GM18507 (cell line): Measurements from ENCODE around the gene TRMO.

Experiments used
- DNase-seq: peaks from one replicate; pipeline ENCODE4 v3.0.0; 2011; ENCODE audit warnings: low read depth; ENCODE audit not compliant: insufficient read length; ENCODE audit errors: extremely low spot score
- FAIRE-seq: peaks from 2 replicates; lab custom pipeline; 2011; peaks lifted over from hg19 to GRCh38; lab: Jason Lieb, UNC

TRMO gene

DNA sequence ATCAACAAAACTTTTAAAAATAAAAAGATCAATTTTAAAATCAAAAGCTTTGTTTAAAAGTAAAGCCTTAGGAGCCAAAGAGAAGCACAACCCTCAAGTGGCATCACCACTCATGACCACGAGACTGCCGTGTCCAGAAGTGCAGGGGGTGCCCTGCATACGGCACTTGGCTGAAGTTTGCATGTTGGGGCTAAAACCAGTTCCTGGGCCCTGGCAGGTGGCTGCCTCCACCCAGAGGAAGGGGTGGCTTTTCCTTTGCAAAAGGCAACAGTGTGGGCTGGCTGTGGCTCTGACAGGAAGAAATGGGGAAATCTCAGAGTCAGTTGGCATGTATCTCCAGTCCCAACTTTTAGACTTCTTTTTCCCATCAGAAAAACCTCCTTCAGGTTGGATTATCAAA, 15.3 kb downstream of the TRMO start:
- DNase-seq (no peak), FAIRE-seq (no peak)

DNA sequence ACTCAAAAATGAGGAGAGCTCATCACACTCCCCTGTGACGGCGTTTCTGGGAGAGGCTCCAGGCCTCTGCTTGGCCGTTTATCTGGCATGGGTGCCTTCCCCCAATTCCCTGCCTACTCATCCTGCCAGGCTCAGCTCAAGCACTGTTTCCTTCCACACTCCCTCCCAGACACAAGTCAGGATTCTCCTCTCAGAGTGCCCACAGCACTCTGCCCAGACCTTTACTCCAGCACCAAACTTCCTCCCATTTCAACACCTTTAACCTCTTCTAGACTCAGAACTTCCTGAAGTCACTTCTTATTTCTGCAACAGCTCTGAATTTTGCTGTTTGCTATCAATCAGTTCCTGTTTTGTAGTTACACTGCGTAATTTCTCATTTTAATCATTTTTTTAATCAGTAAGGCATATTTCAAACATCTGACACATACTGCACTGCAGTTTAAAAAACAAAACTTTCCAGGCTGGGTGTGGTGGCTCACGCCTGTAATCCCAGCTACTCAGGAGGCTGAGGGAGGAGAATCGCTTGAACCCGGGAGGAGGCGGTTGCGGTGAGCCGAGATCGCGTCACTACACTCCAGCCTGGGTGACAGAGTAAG, 16.0 kb downstream of the TRMO start:
- no peak for FAIRE-seq
- no peak for DNase-seq

DNA sequence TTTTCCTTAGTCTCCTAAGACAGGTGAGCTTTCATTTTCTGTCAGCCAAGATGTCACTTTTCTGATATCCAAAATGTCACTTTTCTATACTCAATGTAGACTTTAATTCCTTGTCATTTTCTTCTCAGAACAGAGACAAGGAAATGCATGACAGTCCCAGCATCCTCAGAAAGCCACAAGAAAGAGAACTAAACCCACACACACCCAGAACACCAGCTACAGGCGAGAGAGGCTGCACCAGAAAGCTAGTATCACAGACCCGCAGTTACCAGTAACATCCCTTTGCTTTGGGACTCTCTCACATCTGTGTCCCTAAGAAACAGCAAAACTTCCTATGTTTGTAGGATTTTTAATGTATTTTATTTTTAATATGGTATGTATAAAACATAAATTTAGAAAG, 17.1 kb downstream of the TRMO start:
- no peak for FAIRE-seq
- no peak for DNase-seq

DNA sequence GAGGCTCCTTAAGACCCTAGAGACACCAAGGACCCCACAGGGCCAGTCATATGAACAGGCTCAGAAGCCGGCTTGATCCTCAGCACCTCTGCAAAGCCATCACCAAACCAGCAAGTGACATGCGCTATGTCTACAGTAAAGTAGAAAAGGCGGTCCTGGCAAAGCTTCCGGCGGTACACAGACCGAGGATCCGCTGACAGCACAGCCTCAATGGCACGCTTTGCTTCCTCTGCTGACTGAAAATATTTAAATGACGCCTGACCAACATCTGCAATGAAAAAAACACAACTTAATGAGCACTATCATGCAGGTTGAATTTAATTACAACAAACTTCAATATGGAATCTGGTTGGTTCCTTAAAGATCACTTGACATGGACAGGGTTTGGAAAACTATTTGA, 17.6 kb downstream of the TRMO start:
- DNase-seq, result no peak
- no peak for FAIRE-seq

DNA sequence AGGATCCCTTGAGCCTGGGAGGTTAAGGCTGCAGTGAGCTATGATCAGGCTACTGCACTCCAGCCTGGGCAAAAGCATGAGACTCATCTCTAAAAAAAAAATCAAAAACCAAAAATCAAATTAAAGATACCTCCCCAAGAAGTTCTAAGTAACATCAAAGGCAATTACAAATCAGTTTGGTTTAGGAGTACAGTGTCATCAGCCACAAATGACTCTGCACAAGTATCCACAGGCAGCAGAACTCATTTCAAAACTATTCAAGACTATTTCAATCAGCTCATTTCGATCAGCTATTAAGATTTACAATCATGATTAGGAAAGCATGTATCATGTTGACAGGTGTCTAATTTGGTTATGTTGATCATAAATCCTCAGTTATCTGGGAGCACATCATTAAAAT, 19.1 kb downstream of the TRMO start:
- FAIRE-seq (no peak), DNase-seq (no peak)

DNA sequence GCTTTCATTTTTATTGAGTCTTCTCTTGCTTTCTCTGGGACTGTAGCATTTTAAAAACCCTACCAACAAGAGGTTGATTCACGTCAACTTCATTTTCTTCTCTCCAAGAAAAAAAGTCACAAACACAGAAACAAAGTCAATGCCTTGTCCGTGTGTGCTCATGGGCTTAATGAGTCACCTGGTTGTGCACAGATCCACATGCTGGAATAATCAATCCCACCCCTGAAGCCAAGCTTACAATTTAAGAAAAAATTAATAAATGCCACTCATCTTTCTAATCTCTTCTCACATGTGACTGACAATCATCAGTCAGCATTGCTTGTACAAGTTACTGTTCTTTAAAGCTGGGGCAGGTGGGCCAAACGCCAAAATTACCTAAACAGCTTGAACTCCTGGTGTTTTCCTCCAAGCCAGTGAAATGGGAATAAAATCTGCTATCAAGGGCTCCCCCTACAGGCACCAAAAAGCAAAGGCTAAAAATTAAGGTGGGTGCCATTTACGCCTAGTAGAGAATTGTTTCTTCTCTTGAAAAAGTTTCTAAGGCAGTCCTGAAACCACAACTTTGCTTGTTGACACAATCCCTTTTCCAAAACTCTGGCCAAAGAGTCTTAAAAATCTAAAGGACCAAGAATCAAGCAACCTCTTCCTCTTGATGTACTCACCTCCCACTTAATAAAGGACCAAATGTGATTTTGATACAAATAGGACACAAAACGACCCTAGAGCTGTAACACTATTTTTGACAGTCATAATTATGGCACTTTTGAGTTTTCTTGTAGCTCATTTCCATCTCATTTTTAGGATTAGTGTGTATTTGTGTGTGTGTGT, 21.3 kb downstream of the TRMO start:
- FAIRE-seq (peak; percentile 58), DNase-seq (no peak)

DNA sequence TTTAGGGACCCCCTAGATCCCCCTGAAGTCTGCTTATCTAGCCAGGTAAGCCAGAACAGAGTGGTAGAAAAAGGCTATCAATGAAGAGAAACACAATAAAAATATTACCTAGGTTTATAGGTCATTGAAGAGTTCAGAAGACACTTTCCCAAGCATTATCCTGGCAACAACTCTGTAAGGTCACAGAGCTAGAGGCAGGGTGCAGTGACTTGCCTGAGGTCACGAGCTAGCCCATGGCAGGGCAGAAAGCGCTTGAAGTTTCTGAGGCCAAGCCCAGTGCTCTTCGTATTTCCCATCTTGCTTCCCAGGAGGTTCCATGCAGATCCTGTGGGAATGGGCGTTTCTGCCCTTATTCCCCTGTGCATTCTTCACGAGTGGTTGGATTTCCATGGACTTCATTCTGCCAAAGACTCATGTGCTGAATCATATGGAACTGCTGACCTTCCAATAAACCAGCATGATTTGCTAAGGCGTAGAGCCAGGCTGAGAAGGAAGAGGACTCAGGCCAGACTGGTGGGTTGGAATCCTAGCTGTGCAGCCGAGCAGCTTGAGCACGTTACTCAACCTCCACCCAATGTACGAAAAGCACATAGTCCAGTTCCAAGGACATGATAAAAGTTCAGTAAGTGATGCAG, 22.1 kb downstream of the TRMO start:
- DNase-seq (no peak), FAIRE-seq (no peak)

DNA sequence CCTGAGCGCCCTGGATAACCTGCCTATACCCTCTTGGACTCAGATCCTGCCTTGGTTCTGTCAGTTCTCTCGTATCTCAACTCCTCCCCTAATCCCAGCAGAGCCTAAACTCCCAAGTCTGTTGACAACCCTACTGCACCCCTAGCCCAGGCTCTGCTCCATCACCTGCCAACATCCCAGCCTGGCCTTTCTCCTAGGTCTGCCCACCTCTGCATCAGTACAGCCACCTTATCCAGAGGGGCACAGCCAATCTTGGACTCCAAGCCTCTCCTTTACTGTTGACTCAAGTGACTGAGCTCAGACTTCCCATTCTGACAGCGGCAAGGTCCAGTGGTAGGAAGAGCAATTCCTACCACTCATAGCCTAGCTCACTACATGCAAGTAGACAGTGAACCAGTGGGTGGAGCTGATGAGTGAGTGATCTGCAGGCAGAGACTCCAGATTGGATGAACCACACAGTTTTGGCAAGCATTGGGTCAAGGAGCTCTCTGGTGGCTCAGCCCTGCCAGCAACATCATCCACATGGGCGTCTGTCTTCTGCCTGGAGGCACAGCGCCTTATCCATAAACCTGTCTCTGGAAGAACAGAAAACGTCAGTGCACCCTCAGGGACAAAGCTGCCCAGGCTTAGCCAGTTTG, 26.5 kb downstream of the TRMO start:
- no peak for DNase-seq
- no peak for FAIRE-seq

DNA sequence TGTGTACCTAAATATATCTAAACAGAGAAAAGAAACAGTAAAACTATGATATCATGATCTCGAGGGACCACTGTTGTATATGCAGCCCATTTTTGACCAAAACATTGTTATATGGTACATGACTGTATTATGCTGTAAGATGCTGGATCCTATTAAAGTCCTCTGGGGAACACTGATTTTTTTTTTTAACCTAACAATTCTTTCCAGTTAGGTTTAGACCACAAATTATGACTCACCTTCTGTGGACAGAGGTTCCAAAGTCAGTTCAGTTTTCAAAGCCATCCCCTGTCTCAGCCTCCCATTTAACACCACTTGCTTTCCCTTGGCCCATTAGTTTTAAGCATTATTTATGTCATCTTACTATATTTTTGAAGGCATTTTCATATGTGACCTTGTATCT, 27.1 kb downstream of the TRMO start:
- DNase-seq, result no peak
- FAIRE-seq, result no peak

DNA sequence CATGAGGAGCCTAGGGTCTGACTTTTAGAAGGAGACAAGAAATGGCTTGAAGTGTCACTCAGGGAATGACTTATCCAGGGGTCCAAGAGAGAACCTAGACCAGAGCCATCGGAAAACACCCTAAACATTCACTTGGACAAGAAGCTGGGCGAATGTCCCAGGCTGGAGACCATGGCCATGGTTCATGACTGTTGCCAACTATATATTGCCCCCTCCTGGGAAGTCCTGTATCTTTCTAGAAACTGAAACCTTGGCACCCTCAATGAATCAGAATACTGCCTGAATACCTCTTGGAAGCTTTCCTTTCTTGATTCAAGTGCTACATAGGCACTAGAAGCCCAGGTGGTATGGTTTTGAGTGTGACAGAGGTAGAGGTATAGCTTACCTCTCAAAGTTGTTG, 29.9 kb downstream of the TRMO start:
- no peak for DNase-seq
- no peak for FAIRE-seq

DNA sequence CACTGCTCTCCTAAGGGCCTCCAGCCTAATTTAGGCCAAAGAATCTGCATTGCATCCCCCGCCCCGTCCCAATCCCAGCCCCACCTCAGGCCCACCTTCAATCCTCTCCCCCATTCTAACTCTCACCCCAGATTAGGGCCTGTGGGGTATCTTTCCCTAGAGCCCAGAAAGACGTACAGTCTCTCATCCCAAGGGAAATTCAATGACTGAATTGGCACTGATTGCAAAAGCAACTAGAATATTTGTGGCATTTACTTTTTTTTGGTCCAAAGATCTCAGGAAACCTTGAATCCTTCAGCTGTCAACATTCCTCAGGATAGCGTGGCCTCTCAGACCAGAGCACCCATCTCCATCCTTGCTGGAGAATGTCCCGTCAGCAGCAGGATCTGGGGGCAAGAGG, 30.6 kb downstream of the TRMO start:
- FAIRE-seq (no peak), DNase-seq (no peak)

DNA sequence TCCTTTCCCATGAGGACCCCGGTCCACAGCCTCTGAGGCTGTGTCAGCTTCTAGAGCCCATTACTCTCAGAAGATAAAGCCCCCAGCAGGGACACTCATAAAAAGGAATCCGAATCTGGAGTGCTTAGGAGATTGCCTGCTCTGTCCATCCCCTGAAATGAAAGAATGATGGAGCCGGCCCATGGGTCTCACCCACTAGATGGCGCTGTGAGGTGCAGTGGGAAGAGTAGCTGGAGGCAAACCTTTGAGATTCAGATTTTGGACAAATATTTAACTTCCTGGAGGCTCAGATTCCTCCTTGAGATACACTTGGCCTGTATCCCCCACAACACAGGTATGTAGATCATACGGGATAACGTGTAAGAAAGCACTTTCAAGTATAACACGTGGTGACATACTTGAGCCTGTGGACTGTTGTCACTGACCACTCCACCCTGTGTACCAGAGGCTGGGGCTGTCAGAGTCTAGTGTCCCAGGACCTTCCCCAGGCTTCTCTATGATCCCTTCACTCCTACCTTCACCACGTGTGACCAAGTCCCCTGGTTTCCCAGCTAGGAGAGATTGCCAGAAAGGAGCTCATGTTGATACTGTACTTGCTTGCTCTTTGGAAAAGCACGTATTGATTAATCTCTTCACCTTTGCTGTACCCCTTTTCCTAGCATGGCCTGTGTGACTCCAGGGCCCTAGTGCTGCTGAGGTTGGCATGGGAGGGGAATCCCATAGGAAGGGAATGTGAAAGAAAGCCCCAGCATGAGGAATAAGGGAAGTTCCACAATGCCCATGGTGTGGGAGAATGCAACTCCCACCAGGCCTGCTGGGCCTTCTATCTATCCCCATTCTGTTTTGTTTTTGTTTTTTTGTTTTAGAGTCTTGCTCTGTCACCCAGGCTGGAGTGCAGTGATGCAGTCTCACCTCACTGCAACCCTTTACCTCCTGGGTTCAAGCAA, 32.1 kb downstream of the TRMO start:
- FAIRE-seq (peak; percentile 67), DNase-seq (no peak)

DNA sequence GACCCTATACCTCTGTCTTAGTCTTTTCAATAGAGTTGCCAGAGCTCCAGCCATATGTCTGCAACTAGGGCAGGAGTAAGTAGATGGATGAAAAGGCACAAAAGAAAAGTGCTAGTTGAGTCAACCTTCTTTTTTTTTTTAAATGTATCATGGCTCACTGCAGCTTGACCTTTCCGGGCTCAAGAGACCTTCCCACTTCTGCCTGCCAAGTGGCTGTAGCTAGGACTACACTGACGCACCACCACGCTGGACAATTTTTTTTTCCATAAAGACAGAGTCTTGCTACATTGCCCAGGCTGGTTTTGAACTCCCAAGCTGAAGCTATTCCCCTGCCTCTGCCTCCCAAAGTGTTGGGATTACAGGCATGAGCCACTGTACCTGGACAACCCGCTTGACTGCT, 42.0 kb downstream of the TRMO start:
- FAIRE-seq, result no peak

DNA sequence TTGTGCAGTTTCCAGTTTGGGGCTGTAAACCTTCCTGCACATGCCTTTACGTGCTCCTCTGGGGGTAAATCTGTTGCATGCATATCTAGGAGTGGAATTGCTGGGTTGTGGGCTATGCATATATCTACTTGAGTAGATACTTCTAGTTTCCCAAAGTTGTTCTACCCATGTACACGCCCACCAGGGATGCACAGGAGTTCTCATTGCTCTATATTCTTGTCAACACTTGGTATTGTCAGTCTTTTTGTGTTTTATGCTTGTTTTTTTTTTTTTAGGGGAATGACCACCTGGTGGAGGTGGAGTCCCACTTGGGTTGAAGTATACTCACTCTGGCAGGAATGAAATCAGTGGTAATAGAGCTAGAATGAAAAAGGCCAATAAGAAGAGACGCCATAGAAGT, 46.2 kb downstream of the TRMO start:
- DNase-seq (no peak), FAIRE-seq (no peak)

More for the DNA sequence above, 42.0 kb downstream of the TRMO start:
- DNase-seq, result no peak

DNA sequence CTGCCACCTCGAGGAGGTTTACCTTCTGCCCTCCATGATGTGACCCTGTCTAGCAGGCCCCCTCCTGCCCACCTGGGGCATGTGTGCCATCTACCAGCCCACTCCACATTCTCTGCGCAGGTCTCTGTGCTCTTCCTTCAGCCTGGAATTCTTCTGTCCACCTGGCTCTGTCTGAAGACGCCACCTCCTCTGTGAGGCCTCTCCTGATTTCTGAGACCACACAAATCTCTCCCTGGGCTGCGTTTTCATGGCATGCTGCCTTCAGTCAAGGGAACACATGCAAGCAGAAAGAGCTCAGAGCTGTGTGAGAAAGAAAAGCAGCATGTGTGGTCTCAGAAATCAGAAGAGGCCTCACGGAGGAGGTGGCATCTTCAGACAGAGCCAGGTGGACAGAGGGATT, 47.2 kb downstream of the TRMO start:
- FAIRE-seq (no peak), DNase-seq (no peak)

DNA sequence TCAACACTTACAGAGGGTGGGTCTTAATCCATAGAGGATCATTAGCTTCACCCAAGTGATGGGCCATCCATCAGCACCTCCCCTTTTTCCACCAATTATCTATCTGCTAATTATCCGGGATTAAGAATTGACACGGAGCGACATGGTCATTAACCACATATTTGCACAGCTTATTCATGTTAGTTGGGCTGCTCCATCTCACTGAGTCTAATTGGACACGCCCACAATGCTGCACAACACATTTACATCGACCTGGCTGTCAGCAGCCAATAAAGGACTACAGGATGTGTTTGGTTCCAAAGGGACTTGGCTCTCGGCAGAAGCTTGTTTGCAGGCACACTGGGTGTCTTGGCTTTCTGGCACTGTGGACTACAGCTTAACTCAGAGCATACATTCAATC, 47.7 kb downstream of the TRMO start:
- no peak for DNase-seq
- FAIRE-seq, result no peak

DNA sequence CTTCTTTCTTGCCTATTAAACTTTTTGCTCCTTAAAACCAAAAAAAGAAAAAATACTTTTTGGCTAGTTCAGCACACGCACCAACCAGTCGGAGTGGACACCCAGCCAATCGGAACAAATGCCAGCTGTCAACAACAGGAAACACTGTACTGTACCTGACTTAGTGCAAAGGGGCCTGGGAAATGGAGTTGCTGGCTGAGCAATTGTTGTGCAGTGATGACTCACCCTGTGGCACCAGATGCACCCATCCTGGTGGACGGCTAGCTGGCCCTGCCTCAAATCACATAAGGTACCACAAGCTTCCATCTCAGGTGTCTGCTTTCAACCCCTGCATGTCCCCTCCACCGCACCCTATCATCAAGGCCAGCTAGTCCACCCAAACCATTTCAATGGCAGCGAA, 48.4 kb downstream of the TRMO start:
- FAIRE-seq (no peak), DNase-seq (no peak)

DNA sequence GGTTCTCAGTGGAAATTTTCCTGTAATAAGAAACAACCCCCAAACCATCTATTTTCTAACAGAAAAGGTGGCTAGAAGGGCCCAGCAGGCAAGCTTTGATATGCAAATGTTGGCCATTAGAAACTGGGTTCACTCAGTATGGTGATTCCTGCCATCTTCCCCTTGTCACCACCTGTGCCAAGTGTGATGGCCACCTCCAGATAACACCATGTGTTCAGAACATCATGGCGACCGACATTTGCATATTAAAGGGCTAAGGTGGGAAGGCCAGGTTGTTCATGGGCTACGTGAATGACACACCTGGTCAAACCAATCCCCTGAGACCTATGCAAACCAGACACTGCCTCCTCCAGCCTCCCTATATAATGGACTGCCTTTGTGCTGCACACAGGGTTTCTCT, 48.9 kb downstream of the TRMO start:
- DNase-seq, result no peak
- FAIRE-seq, result no peak

DNA sequence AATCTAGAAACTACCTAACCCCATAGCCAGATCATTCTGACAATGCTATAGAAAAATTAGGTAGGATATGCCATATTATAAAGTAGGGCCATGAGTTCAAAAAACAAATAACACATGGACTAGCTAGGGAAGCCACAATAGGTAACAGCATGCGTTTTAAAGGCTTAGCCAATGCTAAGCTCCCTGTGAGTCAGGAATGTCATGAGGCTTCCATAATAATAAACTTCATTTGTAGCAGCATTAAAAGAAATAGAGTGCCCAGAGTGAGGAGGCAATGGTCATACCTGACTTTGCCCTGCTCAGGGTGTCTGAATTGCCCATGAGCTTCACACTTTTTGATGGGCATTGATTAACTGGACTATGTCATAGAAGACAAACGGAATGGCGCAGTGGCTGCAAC, 53.4 kb downstream of the TRMO start:
- no peak for DNase-seq
- FAIRE-seq, result no peak

DNA sequence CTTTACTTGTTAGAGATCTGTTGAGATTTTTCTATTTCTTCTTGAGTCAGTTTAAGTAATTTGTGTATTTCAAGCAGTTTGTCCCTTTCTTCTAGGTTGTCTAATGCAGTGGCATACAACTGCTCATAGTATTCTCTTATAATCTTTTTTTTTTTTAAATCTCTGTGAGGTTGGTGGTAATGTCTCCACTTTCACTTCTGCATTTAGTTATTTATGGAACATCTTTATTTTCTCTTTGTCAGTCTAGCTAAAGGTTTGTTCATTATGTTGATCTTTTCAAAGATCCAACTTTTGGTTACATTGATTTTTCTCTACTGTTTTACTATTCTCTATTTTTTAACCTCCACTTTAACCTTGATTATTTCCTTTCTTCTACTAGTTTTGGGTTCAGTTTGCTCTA, 55.5 kb downstream of the TRMO start:
- FAIRE-seq, result no peak

More for the DNA sequence above, 55.5 kb downstream of the TRMO start:
- DNase-seq, result no peak
